H9 (cell line): Measurements from ENCODE around the gene KSR1. TPM values are rescaled to one million over a fixed set of nuclear protein-coding genes. Genes with fewer than 3 reads are reported as not detected.

Experiments used
- DNase-seq: peaks from one replicate; pipeline ENCODE4 v3.0.0-alpha.2; 2017
- H2AFZ ChIP-seq: one replicate; pipeline ENCODE4 v1.6.1; 2013; ENCODE audit warnings: mild to moderate bottlenecking, low read length, control low read depth, moderate library complexity
- H2AK5ac ChIP-seq: 2 replicates; pipeline ENCODE4 v1.6.1; 2013; ENCODE audit warnings: low read length, control low read depth, mixed read lengths; ENCODE audit not compliant: insufficient read length
- H2BK120ac ChIP-seq: one replicate; pipeline ENCODE4 v1.6.1; 2013; ENCODE audit warnings: low read depth, mild to moderate bottlenecking, low read length, control low read depth, inconsistent platforms; ENCODE audit not compliant: poor library complexity, severe bottlenecking
- H2BK12ac ChIP-seq: 2 replicates; pipeline ENCODE4 v1.6.1; 2013; ENCODE audit warnings: low read length, control low read depth, mixed read lengths, low read depth; ENCODE audit not compliant: insufficient read length
- H2BK15ac ChIP-seq: 2 replicates; pipeline ENCODE4 v1.6.1; 2013; ENCODE audit warnings: low read depth, low read length, control low read depth
- H2BK20ac ChIP-seq: one replicate; pipeline ENCODE4 v1.6.1; 2013; ENCODE audit warnings: low read depth, mild to moderate bottlenecking, low read length, control low read depth, inconsistent platforms; ENCODE audit not compliant: poor library complexity, severe bottlenecking
- H2BK5ac ChIP-seq: 2 replicates; pipeline ENCODE4 v1.6.1; 2013; ENCODE audit warnings: low read length, control low read depth, mixed read lengths; ENCODE audit not compliant: insufficient read length
- H3K14ac ChIP-seq: 2 replicates; pipeline ENCODE4 v1.6.1; 2013; ENCODE audit warnings: low read length, control low read depth; ENCODE audit not compliant: insufficient read depth
- H3K18ac ChIP-seq: 2 replicates; pipeline ENCODE4 v1.6.1; 2013; ENCODE audit warnings: low read depth, mild to moderate bottlenecking, mixed read lengths, low read length, control low read depth; ENCODE audit not compliant: insufficient read length
- H3K23ac ChIP-seq: 2 replicates; pipeline ENCODE4 v1.6.1; 2013; ENCODE audit warnings: low read length, control low read depth, mixed read lengths, low read depth; ENCODE audit not compliant: insufficient read length
- H3K23me2 ChIP-seq: 2 replicates; pipeline ENCODE4 v1.6.1; 2013; ENCODE audit warnings: low read depth, mild to moderate bottlenecking, mixed read lengths, low read length, control low read depth; ENCODE audit not compliant: insufficient read length, poor library complexity, severe bottlenecking
- H3K27ac ChIP-seq: 2 replicates; pipeline ENCODE4 v1.5.1; 2013; ENCODE audit warnings: low read length, control low read depth, mixed read lengths, low read depth; ENCODE audit not compliant: insufficient read length
- H3K27me3 ChIP-seq: 2 replicates; pipeline ENCODE4 v1.6.1; 2013; ENCODE audit warnings: low read length, control low read depth, inconsistent platforms; ENCODE audit not compliant: insufficient read depth
- H3K4ac ChIP-seq: 2 replicates; pipeline ENCODE4 v1.6.1; 2013; ENCODE audit warnings: low read depth, mild to moderate bottlenecking, control low read depth, inconsistent platforms, low read length, moderate library complexity
- H3K4me1 ChIP-seq: 2 replicates; pipeline ENCODE4 v1.6.1; 2013; ENCODE audit warnings: low read length, control low read depth, inconsistent platforms; ENCODE audit not compliant: insufficient read depth
- H3K4me2 ChIP-seq: 2 replicates; pipeline ENCODE4 v1.6.1; 2013; ENCODE audit warnings: low read length, control low read depth, mixed read lengths; ENCODE audit not compliant: insufficient read length, insufficient read depth
- H3K56ac ChIP-seq: 2 replicates; pipeline ENCODE4 v1.6.1; 2013; ENCODE audit warnings: low read depth, mild to moderate bottlenecking, mixed read lengths, low read length, control low read depth; ENCODE audit not compliant: insufficient read length
- H3K79me1 ChIP-seq: 2 replicates; pipeline ENCODE4 v1.6.1; 2013; ENCODE audit warnings: low read depth, mild to moderate bottlenecking, moderate library complexity, low read length, control low read depth, inconsistent platforms; ENCODE audit not compliant: insufficient read depth, poor library complexity, severe bottlenecking
- H3K79me2 ChIP-seq: 2 replicates; pipeline ENCODE4 v1.6.1; 2013; ENCODE audit warnings: low read length, control low read depth, inconsistent platforms; ENCODE audit not compliant: insufficient read depth
- H3K9ac ChIP-seq: 2 replicates; pipeline ENCODE4 v1.6.1; 2013; ENCODE audit warnings: low read length, control low read depth, mixed read lengths; ENCODE audit not compliant: insufficient read length; ENCODE audit errors: extremely low read depth
- H3K9me3 ChIP-seq: one replicate; pipeline ENCODE4 v1.6.1; 2013; ENCODE audit warnings: low read depth, low read length, inconsistent platforms; ENCODE audit not compliant: control insufficient read depth
- H3T11ph ChIP-seq: one replicate; pipeline ENCODE4 v1.6.1; 2013; ENCODE audit warnings: mild to moderate bottlenecking, low read length, control low read depth, inconsistent platforms
- H4K20me1 ChIP-seq: one replicate; pipeline ENCODE4 v1.6.1; 2013; ENCODE audit not compliant: control insufficient read depth, insufficient read length, insufficient read depth
- H4K5ac ChIP-seq: 2 replicates; pipeline ENCODE4 v1.6.1; 2013; ENCODE audit warnings: low read depth, mild to moderate bottlenecking, mixed read lengths, low read length, control low read depth; ENCODE audit not compliant: insufficient read length
- H4K8ac ChIP-seq: replicated peaks from 2 replicates; pipeline ENCODE4 v1.6.1; 2013; ENCODE audit warnings: low read length, control low read depth, mixed read lengths, low read depth; ENCODE audit not compliant: insufficient read length
- H4K91ac ChIP-seq: 2 replicates; pipeline ENCODE4 v1.6.1; 2013; ENCODE audit warnings: low read depth, mild to moderate bottlenecking, moderate library complexity, mixed read lengths, low read length, control low read depth; ENCODE audit not compliant: insufficient read length
- H3K27ac Mint-ChIP-seq, 3 experiments: 2 replicates in 2 of 3; 3 replicates in 1 of 3; pipeline ENCODE4 v1.8.0; 2020 to 2021; ENCODE audit warnings: mixed read lengths in 3 of 3, mild to moderate bottlenecking in 1 of 3, moderate library complexity in 1 of 3
- H3K27me3 Mint-ChIP-seq: 2 replicates; pipeline ENCODE4 v1.8.0; 2021; ENCODE audit warnings: low read depth, mild to moderate bottlenecking, moderate library complexity, mixed read lengths
- H3K36me3 Mint-ChIP-seq, 3 experiments: 2 replicates in 2 of 3; 3 replicates in 1 of 3; pipeline ENCODE4 v1.8.0; 2020 to 2021; ENCODE audit warnings: low read depth in 3 of 3, mixed read lengths in 3 of 3; ENCODE audit not compliant: insufficient read depth in 1 of 3
- H3K4me1 Mint-ChIP-seq, 2 experiments: 2 replicates each; pipeline ENCODE4 v1.8.0; 2020; ENCODE audit warnings: mixed read lengths in 2 of 2
- H3K4me3 Mint-ChIP-seq, 2 experiments: 2 replicates in 1 of 2; 3 replicates in 1 of 2; pipeline ENCODE4 v1.8.0; 2020 to 2021; ENCODE audit warnings: mild to moderate bottlenecking in 2 of 2, mixed read lengths in 2 of 2, moderate library complexity in 1 of 2
- H3K9me3 Mint-ChIP-seq, 2 experiments: 2 replicates in 1 of 2; 3 replicates in 1 of 2; pipeline ENCODE4 v1.8.0; 2020; ENCODE audit warnings: mild to moderate bottlenecking in 2 of 2, mixed read lengths in 2 of 2, moderate library complexity in 1 of 2
- WGBS: extraction: QIAGEN DNeasy Blood & Tissue Kit; methylation state at CpG from one replicate; pipeline ENCODE4 v1.1.7; 2013; ENCODE audit warnings: missing lambda C conversion rate, low lambda C conversion rate, mixed read lengths; ENCODE audit not compliant: insufficient read length; ENCODE audit errors: extremely low coverage; 5-methylcytosine and 5-hydroxymethylcytosine counted together
- total RNA-seq: library from RNA; stranded (reverse); gene quantifications from 2 replicates; pipeline ENCODE4 v1.2.1, GENCODE V29; 2021
- TF ChIP-seq, protein P1 (sequence below): fragments of 200-600 bp; sonication (generic); conservative IDR thresholded peaks from 3 replicates; pipeline ENCODE4 v1.8.0; 2021; ENCODE audit warnings: antibody characterized with exemption, mild to moderate bottlenecking

The KSR1 gene
- total RNA-seq, 1 experiment from 2014 or later: 44.9 TPM

DNA sequence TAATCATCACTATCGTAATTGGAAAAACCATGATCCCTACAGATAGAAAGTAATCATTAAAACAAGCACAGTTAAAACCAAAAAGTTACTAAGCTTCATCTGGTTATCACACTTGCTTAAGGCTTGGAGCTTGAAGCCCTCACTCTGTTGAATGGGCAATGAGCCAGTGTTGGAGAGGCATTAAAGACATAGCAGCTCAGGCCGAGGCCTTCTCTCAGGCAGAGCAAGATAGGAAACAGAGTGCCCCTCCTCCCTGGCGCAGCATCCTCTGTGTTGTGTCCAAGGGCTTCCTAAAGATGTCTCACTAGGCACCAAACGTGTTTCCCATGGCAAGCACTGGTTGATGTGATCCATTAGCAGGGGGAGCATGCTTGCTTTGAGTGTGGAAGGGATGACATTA is 139.8 kb downstream of the KSR1 start:
- Histone ChIP-seq H3K27ac (no peak overlapping the region), H2BK15ac (no peak overlapping the region), H4K8ac (no peak overlapping the region), H2BK5ac (no peak overlapping the region), H3K18ac (no peak overlapping the region), H4K91ac (no peak overlapping the region), H2AFZ (no peak overlapping the region), H3K4me2 (no peak overlapping the region), H3K4ac (no peak overlapping the region), H3T11ph (no peak overlapping the region), H3K79me1 (no peaks in the 10 kb centered on the region), H3K23ac (no peak overlapping the region), H3K9ac (no peak overlapping the region), H2BK20ac (no peak overlapping the region), H3K9me3 (no peaks in the 10 kb centered on the region), H3K56ac (no peak overlapping the region), H3K23me2 (no peaks in the 10 kb centered on the region), H3K4me1 (no peaks in the 10 kb centered on the region), H4K20me1 (no peaks in the 10 kb centered on the region), H2BK120ac (no peak overlapping the region), H3K27me3 (no peaks in the 10 kb centered on the region), H3K14ac (no peak overlapping the region), H4K5ac (no peak overlapping the region), H2BK12ac (no peak overlapping the region), H3K79me2 (no peaks in the 10 kb centered on the region), H2AK5ac (no peak overlapping the region)
- Mint-ChIP-seq H3K4me3 (no peak overlapping the region), H3K27me3 (no peaks in the 10 kb centered on the region), H3K36me3 (peaks cover 3 to 43% (median 18%) of the 10 kb centered on the region in 3 experiments; a peak in 6 of 7 replicates), H3K4me1 (peaks cover 3 to 7% of the 10 kb centered on the region in 2 experiments), H3K9me3 (no peaks in the 10 kb centered on the region), H3K27ac (no peak overlapping the region)
- DNase-seq: no peak
- WGBS: no CpG with 5 or more reads among the region's 4 CpGs
- TF ChIP-seq, protein P1, sequence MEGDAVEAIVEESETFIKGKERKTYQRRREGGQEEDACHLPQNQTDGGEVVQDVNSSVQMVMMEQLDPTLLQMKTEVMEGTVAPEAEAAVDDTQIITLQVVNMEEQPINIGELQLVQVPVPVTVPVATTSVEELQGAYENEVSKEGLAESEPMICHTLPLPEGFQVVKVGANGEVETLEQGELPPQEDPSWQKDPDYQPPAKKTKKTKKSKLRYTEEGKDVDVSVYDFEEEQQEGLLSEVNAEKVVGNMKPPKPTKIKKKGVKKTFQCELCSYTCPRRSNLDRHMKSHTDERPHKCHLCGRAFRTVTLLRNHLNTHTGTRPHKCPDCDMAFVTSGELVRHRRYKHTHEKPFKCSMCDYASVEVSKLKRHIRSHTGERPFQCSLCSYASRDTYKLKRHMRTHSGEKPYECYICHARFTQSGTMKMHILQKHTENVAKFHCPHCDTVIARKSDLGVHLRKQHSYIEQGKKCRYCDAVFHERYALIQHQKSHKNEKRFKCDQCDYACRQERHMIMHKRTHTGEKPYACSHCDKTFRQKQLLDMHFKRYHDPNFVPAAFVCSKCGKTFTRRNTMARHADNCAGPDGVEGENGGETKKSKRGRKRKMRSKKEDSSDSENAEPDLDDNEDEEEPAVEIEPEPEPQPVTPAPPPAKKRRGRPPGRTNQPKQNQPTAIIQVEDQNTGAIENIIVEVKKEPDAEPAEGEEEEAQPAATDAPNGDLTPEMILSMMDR: no peak
